SKM-1 (cell line): Measurements from ENCODE around the gene GET4.
"Not testable (repeated sequence)": the region's sequence is repeated elsewhere in the genome, so short reads cannot be mapped to it uniquely, and the experiment has no call there.

Experiments
- DNase-seq: peaks from one replicate; lab custom pipeline; 2025; ENCODE audit not compliant: unreplicated experiment; lab: John Stamatoyannopoulos, UW

GET4 gene

DNA sequence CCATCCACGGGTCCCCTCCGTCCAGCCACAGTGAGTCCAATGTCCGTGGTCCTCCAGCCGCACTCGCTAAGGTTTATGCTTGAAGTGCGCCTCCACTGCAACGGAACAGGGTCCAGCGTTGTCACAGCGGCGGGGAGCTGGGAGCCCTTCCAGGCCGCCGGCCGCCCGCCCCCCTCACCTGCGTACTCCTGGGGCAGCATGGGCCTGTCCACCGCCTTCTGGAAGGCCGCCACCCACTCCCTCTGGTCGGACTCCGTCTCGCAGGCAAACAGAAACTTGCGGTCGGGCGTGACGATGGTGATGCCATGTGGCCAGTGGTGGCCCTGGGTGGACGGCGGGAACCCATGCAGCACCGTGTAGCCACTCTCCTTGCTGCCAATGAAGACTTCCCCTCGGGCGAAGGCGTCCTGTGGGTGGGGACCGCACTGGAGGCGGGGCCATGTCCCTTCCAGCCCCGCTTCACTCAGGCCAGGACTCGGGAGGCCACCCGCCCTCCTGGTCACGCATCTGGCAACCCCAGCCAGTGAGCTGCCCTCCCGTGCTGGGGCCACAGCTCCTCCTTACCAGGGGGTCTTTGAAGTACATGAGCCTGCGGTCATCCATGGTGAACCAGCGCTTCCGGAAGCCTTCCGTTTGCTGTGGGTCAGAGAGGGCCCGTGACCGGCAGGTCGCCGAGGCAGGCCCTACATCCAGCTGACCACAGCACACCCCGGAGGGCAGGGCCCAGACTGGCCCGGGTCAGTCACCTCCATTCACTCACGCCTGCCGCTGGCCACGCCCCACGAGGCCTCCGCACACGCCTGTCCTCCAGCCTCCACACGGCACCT, 22.7 kb downstream of the GET4 start:
- no peak for DNase-seq

DNA sequence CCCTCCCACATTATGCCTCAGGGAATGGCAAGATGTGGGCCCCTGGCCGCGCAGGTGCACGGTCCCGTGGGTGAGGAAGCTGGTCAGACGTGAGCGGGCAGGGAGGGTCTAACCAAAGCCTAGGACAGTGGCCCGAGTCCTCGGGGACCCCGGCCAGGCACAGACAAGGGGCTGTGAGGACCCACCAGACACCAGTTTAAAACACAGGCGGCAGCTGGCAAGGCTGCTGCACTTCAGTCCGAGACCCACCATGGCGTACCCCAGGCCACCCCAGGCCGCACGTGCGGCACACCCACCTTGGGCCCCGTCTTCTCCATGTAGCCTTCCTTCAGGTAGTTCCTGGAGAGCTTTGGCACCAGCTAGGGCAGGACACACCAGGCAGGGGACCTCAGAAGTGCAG, 23.5 kb downstream of the GET4 start:
- no peak for DNase-seq

DNA sequence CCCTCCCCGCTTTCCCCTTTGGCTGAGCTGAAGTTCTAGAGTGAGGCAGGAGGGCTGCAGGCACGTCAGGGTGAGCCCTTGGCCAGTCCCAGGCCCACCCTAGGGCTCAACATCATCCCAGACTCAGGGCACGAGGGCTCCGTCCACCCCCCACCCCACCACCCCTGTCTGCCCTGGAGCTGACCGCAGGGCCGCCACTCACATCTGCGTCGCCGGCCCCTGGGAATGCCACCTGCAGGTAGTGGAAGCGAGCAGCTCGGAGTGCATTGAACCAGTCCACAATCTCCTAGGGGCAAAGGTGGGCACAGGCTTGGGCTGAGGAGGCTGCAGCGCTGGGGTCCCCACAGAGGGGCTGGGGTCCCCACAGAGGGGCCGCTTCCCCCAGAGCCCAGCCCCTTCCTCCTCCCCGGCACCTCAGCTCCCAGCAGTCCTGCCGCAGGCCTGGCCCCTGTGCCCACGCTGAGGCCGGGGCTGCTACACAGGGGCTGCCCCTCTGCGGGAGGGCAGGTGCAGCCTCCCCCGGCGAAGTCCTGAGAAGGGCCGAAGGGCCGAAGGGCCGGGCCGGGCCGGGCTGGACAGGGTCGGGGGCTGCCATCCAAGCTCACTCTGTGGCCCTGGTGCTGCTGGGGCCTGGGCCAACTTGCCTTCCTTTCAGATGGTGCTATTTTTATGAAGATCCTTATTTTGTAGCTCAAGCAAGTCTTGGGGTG, 24.1 kb downstream of the GET4 start:
- no peak for DNase-seq

DNA sequence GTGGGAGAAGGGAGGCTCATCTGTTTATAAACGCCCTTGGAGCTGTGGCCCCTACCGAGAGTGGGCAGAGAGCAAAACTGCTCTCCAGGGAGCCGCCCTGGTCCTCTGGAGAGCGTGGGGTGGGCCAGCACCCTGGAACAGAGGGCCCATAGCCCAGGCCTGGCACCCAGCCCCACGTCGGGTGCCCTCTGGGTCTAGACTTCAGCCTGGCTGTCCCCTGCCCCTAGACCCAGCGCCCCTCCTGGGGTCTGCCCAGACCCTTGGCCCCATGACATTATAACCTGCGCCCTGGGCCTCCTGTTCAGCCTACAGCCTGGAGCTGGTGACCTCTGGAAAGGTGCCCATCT, 24.7 kb downstream of the GET4 start:
- no peak for DNase-seq

DNA sequence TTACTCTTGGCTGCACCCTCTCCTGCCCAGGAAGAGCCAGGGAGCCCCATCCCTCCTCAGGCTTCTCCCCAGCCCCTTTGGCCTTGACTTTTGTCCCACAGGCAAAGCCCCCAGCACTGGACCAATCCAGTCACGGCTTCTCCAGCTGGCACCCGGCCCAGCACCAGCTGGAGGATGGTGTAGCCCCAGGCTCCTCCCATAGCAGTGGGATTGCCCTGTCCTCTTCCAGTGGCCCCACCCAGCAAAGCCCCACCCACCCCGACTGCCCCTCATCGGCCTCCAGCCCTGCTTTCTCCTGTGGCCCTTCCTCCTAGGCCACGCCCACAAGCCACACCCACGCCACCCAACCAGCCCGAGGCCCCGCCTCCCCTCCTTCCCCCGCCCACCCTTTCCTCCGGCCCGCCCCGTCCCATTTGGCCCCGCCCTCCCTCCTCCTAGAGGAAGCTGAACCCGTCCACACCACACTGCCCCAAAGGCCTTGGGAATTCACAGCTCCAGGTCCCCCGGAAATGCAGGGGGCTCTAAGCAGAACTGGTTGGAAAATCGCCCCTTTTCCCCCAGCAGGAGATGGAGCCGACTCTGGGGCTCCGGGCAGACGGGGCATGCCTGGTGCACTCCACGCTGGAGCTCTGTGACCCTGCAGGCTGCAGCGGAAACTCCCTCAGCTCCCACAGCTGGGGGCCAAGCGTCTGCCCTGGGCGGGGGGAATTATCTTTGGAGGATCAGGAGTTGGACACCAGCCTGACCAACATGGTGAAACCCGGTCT, 25.2 kb downstream of the GET4 start:
- DNase-seq, result no peak

DNA sequence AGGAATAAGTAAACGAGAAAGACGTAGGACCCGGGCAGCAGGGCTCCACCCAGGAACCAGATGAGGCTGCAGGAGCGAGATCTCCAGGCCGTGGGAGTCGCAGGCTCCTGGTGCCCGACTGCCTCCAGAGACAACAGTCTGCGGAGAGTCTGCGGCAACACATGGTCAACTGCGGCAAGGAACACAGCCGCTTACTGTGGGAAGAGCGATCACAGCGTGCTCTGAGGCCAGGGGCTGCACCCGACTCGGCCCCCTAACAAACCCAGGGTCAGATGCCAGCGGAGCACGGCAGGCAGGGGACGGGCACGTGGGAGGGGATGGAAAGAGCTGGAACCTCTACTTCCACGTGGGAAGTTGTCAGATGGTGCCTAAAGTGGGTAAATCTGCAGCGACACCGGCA, 26.6 kb downstream of the GET4 start:
- DNase-seq, result no peak

DNA sequence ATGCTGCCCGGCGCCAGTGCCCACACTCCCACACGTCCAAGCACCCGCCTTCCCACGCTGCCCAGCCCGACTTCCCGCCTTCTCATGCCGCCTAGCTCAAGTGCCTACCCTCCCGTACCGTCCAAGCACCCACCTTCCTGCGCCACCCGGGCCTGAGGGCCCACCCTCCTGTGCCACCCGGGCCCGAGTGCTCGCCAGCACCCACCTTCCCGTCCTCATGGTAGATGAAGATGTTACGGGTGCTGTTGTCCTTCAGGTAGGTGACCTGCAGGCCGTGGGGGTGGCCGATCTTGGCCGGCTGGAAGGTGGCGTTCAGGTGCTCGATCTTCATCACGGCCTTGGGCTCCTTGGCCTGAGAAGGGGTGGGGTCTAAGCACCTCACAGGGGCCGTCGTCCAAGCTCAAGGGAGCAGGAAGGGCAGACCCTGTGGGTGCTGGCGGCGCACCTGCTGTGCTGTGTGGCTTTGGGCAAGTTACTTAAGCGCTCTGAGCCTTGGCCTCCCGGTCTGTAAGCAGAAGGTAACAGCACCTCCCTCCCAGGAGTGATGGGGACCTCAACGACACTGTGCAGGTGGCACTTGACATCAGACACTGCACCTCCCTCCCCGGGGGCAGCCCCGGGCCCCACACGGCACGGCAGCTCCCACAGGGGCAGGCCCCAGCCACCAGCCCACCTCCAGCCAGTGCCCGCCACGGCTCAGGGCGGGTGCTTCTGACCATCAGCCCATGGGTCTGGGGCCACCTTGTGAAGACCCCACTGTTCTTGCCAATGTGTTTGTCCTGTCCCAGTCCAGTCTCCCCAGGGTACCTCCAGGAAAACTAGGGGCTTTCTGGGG, 27.8 kb downstream of the GET4 start:
- DNase-seq, result no peak

DNA sequence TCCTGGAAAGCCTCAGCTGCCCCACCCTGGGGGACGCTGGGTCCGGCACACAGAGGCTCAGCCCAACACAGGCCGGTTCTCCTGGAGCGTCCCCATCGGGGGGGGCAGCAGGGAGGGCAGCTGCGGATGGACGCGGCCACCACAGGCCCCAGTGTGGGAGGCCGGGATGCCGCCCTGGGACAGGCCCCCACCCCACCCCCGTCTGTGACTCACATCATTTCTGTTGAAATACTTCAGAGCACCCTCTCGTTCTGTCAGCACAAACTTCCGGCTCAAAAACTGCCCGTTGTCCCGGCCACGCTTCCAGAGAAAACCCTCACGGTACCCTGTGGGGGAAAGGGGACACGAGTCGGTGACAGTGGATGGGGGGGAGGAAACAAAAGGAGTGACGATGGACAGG, 28.5 kb downstream of the GET4 start:
- no peak for DNase-seq

DNA sequence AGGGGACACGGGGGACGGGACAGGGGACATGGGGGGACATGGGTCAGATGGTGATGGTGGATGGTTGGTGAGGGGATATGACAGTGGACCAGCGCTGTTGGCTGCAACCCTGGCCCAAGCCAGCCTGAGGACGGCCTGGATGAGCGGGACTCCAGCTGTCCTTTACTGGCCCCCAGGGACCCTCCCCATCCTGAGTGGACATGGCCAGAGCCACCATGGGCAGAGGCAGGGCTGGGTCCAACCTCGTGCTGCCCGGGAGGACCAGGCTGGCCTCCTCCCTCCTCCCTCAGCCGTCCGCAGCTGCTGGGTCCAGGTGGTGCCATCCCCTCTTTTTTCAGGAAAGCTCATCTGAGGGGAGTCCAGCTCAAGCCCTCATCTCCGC, 30.4 kb downstream of the GET4 start:
- DNase-seq, result no peak

DNA sequence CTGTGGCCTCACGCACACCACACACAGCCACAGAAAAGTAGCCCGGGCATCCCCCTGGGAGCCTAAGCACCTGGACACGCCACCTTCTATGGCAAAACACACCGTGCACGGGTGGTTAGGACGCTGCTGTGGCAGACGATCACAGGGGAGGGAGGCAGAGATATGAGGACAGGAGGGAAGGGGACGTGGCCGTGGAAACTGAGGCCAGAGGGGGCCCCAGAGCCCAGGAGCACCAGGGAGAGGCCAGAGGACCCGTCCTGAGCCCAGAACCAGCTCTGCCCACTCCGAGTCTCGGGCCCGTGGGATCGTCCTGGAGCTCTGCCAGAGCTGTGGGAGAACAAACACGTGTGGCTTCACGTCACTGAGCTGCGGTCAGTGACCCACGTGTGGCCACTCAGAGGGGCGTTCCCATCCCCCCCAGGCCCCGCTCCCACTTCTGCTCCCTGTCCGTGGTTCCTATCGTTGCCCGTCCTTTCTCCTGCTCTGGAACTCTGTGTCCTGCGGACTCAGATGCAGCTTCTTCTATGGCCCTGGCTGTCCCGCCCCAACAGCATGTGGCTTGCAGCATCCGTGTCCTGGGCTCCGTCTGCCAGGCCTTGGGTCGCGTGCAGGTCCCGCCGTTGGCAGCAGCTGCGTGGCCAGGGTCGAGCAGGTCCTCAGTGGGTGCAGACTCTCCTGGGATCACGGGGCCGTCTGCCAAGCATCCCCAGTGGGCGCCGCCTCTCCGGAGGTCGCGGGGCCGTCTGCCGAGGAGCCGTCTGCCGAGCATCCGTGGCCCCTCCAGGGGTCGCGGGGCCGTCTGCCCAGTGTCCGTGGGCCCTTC, 31.0 kb downstream of the GET4 start:
- DNase-seq, result no peak

DNA sequence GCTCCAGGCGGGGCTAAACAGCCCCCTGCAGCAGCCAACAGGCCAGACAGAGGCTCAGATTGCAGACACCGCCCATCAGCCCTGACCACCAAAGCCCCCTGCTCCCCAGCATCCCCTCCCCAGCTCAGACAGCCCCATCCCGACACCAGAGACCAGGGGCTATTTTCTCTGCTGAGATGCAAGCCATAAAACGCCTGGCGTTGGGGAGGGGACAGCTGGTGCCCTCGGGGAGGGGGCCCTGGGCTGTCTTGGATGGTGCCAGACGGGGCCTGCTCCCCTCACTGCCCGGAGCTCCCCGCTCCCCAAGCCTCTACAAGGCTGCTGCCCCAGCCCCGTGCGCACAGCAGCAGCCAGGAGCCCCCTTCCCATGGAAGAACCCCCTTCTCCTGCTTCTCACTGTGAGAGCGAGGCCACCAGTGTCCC, 31.8 kb downstream of the GET4 start:
- DNase-seq, result no peak

DNA sequence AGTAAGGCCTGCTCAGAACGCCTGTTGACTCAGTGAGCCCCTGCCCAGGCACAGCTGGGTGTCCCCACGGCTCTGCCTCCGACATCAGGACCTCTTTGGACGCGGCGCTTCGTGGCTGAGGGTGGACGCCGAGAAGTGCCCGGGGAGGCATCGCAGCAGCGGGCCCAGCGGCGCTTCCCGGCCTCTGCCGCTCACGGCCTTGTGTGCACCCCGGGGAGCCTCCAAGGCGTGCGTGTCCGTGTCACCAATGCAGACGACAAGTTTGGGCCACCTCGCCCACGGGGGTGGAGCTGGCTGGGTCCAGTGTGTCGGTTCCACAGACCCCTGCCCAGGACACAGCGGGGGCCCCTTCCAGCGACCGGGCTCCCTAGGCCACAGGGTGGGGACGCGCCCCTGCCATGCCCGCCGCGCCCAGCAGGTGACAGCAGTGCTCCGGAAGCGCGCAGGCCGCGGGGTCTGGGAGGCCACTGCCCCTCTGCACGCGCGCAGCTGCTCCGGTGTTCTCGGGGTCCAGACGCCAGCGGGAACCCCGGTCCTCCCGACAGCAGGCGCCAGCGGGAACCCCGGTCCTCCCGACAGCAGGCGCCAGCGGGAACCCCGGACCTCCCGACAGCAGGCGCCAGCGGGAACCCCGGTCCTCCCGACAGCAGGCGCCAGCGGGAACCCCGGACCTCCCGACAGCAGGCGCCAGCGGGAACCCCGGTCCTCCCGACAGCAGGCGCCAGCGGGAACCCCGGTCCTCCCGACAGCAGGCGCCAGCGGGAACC, 32.4 kb downstream of the GET4 start:
- not testable (repeated sequence) for DNase-seq

DNA sequence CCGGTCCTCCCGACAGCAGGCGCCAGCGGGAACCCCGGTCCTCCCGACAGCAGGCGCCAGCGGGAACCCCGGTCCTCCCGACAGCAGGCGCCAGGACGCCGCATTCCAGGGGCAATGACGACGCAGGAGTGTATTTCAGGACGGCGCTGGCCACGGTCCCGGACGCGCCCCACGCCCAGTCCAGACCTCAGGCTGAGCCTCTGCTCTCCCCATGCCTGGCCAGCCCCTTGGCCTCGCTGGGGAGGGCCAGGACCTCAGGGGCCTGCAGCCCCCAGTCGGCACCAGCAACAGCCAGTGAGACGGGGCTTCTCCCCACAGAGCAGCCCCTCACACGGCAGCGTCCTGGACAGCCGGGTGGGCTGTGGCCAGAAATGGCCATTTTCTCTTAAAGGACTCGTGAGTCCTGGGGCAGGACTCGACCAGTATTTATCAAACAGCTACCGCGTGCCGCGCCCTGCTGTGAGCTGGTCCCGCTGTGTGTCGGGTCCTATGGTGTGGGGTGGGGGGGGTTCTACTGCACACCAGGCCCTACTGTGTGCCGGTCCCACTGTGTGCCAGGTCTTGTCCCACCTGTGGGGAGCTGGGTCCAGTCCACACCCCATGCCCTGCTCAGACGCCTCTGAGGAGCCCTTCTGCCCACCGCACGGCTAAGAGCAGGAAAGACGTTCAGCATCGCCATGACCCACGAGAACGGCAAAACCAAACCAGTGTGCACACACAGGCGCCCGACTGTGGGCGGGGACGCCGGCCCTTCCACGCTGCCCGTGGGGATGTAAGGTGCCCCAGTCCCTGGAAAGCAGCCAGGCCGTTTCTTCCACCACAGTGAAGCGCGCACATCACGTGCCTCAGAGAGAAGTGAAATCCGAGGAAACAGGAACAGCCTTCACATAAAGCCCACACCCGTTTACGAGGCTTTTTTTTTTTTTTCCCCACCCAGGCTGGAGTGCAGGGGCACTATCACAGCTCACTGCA, 33.3 kb downstream of the GET4 start:
- peak; percentile 54 for DNase-seq

DNA sequence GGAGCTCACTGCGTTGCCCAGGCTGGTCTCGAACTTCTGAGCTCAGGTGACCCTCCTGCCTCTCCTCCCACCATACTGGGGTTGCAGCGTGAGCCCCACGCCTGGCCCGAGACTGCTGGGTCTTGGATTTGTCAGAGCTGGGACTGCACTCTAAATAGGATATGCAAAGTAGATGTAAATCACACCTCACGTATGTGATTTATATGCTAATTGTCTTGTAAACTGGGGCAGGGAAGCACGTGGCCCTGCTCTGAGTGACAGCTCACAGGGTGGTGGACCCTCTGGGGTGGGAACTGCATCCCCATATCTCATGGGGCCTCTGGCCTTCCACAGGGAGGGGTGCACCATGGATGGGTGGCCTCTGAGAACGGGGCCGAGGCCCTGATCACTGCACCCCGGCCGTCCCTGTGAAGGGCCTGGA, 34.1 kb downstream of the GET4 start:
- no peak for DNase-seq

DNA sequence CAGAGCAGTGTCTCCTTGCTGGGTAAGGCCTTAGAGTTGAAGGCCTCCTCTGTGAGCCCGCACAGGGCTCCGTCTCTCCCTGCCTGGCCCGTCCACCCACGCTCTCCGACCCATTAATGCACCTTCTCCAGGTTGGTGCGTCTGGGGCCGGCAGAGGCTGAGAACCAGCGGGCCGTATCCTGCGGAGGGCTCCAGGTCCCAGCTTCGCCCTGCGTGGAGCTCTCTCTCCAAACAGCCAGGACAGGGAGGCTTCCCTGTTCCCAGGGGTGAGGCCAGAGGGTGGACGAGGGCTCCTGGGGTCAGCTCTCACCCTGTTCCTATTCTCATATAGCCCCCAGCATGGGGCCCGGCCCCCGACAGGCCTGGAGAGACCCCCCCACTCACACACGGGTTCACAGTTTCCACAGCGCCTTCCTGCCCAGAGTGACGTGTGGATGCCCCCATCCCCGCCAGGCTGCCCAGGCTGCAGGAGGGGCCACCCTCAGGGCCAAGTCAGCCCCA, 34.6 kb downstream of the GET4 start:
- no peak for DNase-seq

DNA sequence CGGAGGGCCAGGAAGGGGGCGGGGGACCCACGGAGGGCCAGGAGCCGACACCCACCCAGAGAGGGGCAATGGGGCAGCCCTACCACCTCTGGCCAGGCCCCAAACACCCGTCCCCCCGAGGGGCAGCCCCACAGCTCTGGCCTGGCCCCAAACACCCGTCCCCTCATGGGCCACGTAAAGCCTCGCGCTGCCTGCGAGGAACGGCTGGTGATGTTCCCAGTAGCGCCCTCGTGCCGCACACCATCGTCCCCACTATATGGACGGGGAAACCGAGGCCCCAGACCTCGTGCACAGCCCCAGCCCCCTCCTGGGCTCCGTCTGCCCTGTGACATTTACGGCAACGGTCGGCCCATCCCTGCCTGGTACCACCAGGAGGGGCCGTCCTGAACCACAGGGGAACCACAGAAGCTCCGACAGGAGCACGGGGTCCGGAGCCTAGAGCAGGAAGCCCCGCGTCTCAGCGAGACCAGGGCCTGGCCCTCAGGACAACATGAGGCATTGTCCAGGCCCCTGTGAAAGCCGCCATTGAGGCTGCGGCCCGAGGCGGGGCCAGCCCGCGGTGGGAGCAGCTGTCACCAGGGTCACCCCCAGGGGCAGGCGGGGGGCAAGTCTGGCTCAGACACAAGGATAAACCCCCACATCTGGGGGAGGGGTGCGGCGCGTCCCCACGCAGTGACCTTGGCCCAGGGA, 35.6 kb downstream of the GET4 start:
- no peak for DNase-seq

DNA sequence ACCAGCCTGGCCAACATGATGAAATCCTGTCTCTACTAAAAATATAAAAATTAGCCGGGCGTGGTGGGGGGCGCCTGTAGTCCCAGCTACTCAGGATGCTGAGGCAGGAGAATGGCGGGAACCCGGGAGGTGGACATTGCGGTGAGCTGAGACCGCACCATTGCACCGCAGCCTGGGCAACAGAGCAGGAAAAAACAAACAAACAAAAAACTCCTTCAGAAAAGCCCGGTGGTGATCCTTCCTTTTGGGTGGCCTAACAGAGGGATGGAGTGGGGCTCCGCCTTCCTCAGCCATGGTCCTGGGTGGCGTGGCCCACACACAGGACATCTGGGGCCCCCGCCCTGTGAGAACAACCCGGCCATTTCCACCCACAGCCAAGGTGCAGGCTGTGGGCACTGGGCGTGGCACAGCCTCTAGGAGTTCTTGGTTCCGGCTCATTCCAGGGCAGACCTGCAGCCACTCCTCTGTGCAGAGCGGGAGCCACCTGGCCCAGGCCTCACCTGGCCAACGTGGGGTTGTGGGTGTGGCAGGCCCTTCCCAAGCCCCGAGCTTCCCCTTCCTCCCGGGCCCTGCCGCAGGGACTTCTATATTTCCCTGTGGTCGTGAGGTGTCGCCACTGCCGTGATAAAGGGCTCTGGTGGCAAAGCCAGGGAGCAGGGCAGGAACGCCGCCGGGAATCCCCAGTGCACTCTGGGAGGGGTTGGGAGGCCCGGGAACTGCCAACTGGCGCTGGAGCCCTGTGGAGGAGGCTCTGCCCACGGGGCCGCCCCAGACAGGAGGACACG, 37.6 kb downstream of the GET4 start:
- no peak for DNase-seq
